Hematopoietic multipotent progenitor cell treated with erythropoietin and hydrocortisone succinate and interleukin-3 and kit ligand, for 6 days (in vitro differentiated cells): ENCODE results near the gene CDSN.
A peak's percentile ranks its signal among the peaks of the same experiment; 100 is the strongest.
"Not testable (repeated sequence)": the region's sequence is repeated elsewhere in the genome, so short reads cannot be mapped to it uniquely, and the experiment has no call there.

Experiments used
- DNase-seq: peaks from one replicate; pipeline ENCODE4 v3.0.0-alpha.2; 2015

Gene CDSN

GRCh38 chr6:31081872-31082271 is 38.4 kb downstream of the CDSN start:
- no peak for DNase-seq

- DNase-seq: peak; percentile 86
Observed at GRCh38 chr6:31079656-31080261, 40.5 kb downstream of the CDSN start.

- no peak for DNase-seq
Observed at GRCh38 chr6:31076611-31077010, 43.6 kb downstream of the CDSN start.

GRCh38 chr6:31075528-31075927 is 44.7 kb downstream of the CDSN start:
- DNase-seq: no peak

GRCh38 chr6:31074401-31074800 is 45.8 kb downstream of the CDSN start:
- DNase-seq: no peak

GRCh38 chr6:31070711-31071197 is 49.5 kb downstream of the CDSN start:
- DNase-seq: peak; percentile 39

- DNase-seq: peak; percentile 81
Observed at GRCh38 chr6:31068669-31069340, 51.4 kb downstream of the CDSN start.

GRCh38 chr6:31067891-31068668 is 52.2 kb downstream of the CDSN start:
- DNase-seq: not testable (repeated sequence)

GRCh38 chr6:31067028-31067427 is 53.2 kb downstream of the CDSN start:
- DNase-seq: not testable (repeated sequence)

GRCh38 chr6:31065556-31065955 is 54.7 kb downstream of the CDSN start:
- DNase-seq: no peak
